C4-2B (cell line): ENCODE data around the gene TNS1.

Experiments
- CTCF ChIP-seq: fragments of 450-650 bp; conservative IDR thresholded peaks from 2 replicates; pipeline ENCODE4 v1.5.1; 2017; ENCODE audit warnings: mild to moderate bottlenecking
- ZFX ChIP-seq: fragments of 450-650 bp; IDR thresholded peaks from 2 replicates; pipeline ENCODE4 v1.6.1; 2017

- no peak for TF ChIP-seq CTCF
- TF ChIP-seq ZFX: no peak
These were observed 15.4 kb downstream of the TNS1 start for GRCh38 chr2:217987391-217987790.
